ENCODE measurements around the gene TES. TPM values are rescaled to one million over a fixed set of nuclear protein-coding genes. Genes with fewer than 3 reads are reported as not detected.

The TES gene
- total RNA-seq, 1 experiment from 2014 or later = 120 TPM

DNA sequence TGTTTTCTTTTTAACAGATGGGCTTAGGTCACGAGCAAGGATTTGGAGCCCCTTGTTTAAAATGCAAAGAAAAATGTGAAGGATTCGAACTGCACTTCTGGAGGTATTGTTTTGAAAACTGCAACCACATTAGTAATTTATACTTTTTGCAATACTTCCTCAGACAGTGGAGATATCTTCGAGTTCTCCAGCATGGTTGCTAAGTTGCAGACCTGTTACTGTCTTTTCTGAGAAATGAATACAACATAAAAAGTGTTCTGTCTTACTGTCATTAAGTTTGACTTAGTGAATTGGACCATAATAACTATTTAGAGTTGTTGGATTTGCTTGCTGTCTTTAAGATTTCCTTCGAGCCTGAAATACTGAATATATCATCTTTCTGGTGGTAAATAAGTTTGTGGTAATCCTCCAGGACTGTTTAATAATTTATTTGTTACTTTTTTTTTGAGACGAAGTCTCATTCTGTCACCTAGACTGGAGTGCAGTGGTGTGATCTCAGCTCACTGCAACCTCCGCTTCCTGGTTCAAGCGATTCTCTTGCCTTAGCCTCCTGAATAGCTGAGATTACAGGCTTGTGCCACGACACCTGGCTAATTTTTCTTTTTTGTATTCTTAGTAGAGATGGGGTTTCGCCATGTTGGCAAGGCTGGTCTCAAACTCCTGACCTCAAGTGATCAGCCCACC lies 24.3 kb downstream of the TES start:
- Histone ChIP-seq H3K4me2 (ENCODE audit: low read length) (no peak overlapping the region), H4K20me1 (ENCODE audit: low read length) (peaks cover 56% of the 10 kb centered on the region), H3K4me1 (ENCODE audit: insufficient read depth, low read length) (peaks cover 41% of the 10 kb centered on the region), H3K79me2 (ENCODE audit: low read length) (peaks cover 91% of the 10 kb centered on the region), H3K27me3 (ENCODE audit: low read length) (no peaks in the 10 kb centered on the region), H3K36me3 (ENCODE audit: low read depth, low read length) (peaks cover 28% of the 10 kb centered on the region), H3K27ac (ENCODE audit: low read length) (no peak overlapping the region), H3F3A (ENCODE audit: low read length, unreplicated experiment) (peaks cover 6% of the 10 kb centered on the region), H3K9me2 (replicated peaks; ENCODE audit: low read length) (no peaks in the 10 kb centered on the region), H3K9ac (ENCODE audit: low read length) (no peak overlapping the region), H2AFZ (ENCODE audit: low read length) (no peak overlapping the region), H3K9me3 (ENCODE audit: low read length) (no peaks in the 10 kb centered on the region), H3K4me3 (ENCODE audit: low read length) (no peak overlapping the region)
- no peak for DNase-seq
- no peak for ATAC-seq
- intact Hi-C loops (cut with micrococcal nuclease) = no loop called here
- no peak for TF ChIP-seq EZH2phosphoT487 (IDR thresholded peaks at IDR 0.05; ENCODE audit: borderline replicate concordance, low read length)
- no peak for TF ChIP-seq EZH2 (IDR thresholded peaks at IDR 0.05; ENCODE audit: low read length, unreplicated experiment)
- TF ChIP-seq, protein P1, sequence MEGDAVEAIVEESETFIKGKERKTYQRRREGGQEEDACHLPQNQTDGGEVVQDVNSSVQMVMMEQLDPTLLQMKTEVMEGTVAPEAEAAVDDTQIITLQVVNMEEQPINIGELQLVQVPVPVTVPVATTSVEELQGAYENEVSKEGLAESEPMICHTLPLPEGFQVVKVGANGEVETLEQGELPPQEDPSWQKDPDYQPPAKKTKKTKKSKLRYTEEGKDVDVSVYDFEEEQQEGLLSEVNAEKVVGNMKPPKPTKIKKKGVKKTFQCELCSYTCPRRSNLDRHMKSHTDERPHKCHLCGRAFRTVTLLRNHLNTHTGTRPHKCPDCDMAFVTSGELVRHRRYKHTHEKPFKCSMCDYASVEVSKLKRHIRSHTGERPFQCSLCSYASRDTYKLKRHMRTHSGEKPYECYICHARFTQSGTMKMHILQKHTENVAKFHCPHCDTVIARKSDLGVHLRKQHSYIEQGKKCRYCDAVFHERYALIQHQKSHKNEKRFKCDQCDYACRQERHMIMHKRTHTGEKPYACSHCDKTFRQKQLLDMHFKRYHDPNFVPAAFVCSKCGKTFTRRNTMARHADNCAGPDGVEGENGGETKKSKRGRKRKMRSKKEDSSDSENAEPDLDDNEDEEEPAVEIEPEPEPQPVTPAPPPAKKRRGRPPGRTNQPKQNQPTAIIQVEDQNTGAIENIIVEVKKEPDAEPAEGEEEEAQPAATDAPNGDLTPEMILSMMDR (conservative IDR thresholded peaks at IDR 0.05; ENCODE audit: low read depth, low read length) = no peak
- ChIA-PET POLR2A (ENCODE audit: unreplicated experiment) (no interaction called here), CTCF (interaction anchor here (2.4 kb wide), 1 partner anchor 54 kb away, joined by 12 read pairs; no protein-coding TSS in a partner anchor)
- no TSS peak for BruUV-seq (replicated peaks)

DNA sequence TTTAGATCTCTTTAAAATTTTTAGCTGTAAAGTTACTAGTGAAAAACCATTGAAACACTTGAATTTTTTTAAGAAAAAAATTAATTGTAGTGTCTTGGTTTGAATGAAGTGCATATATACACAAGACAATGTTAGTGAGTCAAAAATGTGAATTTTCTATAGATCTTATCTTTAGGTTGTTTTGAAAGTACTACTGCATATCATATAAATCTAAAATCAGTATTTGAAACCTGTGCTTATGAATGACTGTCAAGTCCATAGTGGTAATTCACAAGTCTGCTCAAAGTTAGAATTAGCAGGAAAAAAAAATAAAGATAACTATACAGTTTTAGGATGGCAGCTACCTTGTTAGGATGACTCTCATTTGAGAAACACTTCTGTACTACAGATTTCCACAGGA lies 25.0 kb downstream of the TES start:
- no peak overlapping the region for H3K27ac ChIP-seq (ENCODE audit: low read length)
- POLR2A ChIA-PET (ENCODE audit: unreplicated experiment) = interaction anchor here (0.6 to 0.7 kb wide), 2 partner anchors 15 to 24 kb away, joined by 6 to 8 read pairs; no protein-coding TSS in a partner anchor

More for the DNA sequence above, 25.0 kb downstream of the TES start:
- intact Hi-C loops (cut with micrococcal nuclease) = no loop called here
- no TSS peak for BruUV-seq (replicated peaks)
- H3K27me3 ChIP-seq (ENCODE audit: low read length) = no peaks in the 10 kb centered on the region
- no peak overlapping the region for H2AFZ ChIP-seq (ENCODE audit: low read length)
- peaks cover 33% of the 10 kb centered on the region for H3K36me3 ChIP-seq (ENCODE audit: low read depth, low read length)
- H3F3A ChIP-seq (ENCODE audit: low read length, unreplicated experiment) = peaks cover 6% of the 10 kb centered on the region
- no peak overlapping the region for H3K9ac ChIP-seq (ENCODE audit: low read length)
- peaks cover 84% of the 10 kb centered on the region for H3K79me2 ChIP-seq (ENCODE audit: low read length)
- ATAC-seq (no peak), DNase-seq (no peak)
- H3K9me3 ChIP-seq (ENCODE audit: low read length) = no peaks in the 10 kb centered on the region
- TF ChIP-seq, protein P1 (conservative IDR thresholded peaks at IDR 0.05; ENCODE audit: low read depth, low read length) = no peak
- TF ChIP-seq EZH2 (IDR thresholded peaks at IDR 0.05; ENCODE audit: low read length, unreplicated experiment) (no peak), EZH2phosphoT487 (IDR thresholded peaks at IDR 0.05; ENCODE audit: borderline replicate concordance, low read length) (no peak)
- CTCF ChIA-PET = interaction anchor here (0.6 to 2.4 kb wide), 4 partner anchors 25 to 437 kb away, joined by 3 to 12 read pairs (median 4); partner anchors contain the start of genes MET and TES
- peaks cover 49% of the 10 kb centered on the region for H4K20me1 ChIP-seq (ENCODE audit: low read length)
- no peak overlapping the region for H3K4me3 ChIP-seq (ENCODE audit: low read length)
- H3K9me2 ChIP-seq (replicated peaks; ENCODE audit: low read length) = no peaks in the 10 kb centered on the region
- peaks cover 34% of the 10 kb centered on the region for H3K4me1 ChIP-seq (ENCODE audit: insufficient read depth, low read length)
- H3K4me2 ChIP-seq (ENCODE audit: low read length) = no peak overlapping the region
